GM12878 (cell line): ENCODE data around the gene SEPTIN5. TPM values are rescaled to one million over a fixed set of nuclear protein-coding genes. Genes with fewer than 3 reads are reported as not detected.

Experiments used
- ATAC-seq: fragments of 200-7000 bp; cut with Tn5 transposase; 3 replicates; pipeline ENCODE4 v1.9.1; 2020; ENCODE audit warnings: mild to moderate bottlenecking, moderate library complexity
- BruUV-seq: library from RNA; stranded (reverse); fragments of 400-500 nt; replicated peaks from 2 replicates; lab custom pipeline; 2021; lab: Mats Ljungman, UMichigan
- CTCF ChIA-PET: fragments of 300-600 bp; sonication (Branson Sonifier 250); formaldehyde crosslinking; extraction: SDS; loops from one replicate; lab custom pipeline; 2021; ENCODE audit warnings: inconsistent platforms; lab: Yijun Ruan, JAX
- POLR2A ChIA-PET: fragments of 350-600 bp; formaldehyde crosslinking; extraction: SDS; loops from one replicate; lab custom pipeline; 2021; ENCODE audit warnings: inconsistent platforms; lab: Charles Lee
- RAD21 ChIA-PET: fragments of 300-600 bp; sonication (Branson Sonifier 250); formaldehyde crosslinking; loops from one replicate; lab custom pipeline; 2023; ENCODE audit warnings: antibody characterized with exemption; ENCODE audit not compliant: unreplicated experiment; lab: Charles Lee
- SMC1A ChIA-PET: fragments of 300-600 bp; sonication (Branson Sonifier 250); formaldehyde crosslinking; loops from one replicate; lab custom pipeline; 2023; ENCODE audit not compliant: unreplicated experiment, uncharacterized antibody; lab: Charles Lee
- DNase-seq: peaks from one replicate; pipeline ENCODE4 v3.0.0-alpha.2; 2011; ENCODE audit warnings: low read depth, low spot score
- FAIRE-seq: peaks from 3 replicates; lab custom pipeline; 2011; peaks lifted over from hg19 to GRCh38; lab: Jason Lieb, UNC
- H2AFZ ChIP-seq: 2 replicates; pipeline ENCODE4 v1.6.0; 2011; ENCODE audit warnings: low read depth, low read length, control low read depth; ENCODE audit not compliant: control insufficient read depth
- H3K27ac ChIP-seq: 2 replicates; pipeline ENCODE4 v1.5.1; 2011; ENCODE audit warnings: control low read depth; ENCODE audit not compliant: control insufficient read depth, insufficient read depth
- H3K27me3 ChIP-seq, 2 experiments: replicated peaks in 1 of 2; 2 replicates each; pipeline versions ENCODE4 v1.6.0 to v1.6.1; 2011; ENCODE audit warnings: low read length in 1 of 2; ENCODE audit not compliant: control insufficient read depth in 2 of 2, insufficient read depth in 2 of 2
- H3K36me3 ChIP-seq, 2 experiments: 2 replicates each; pipeline ENCODE4 v1.5.1; 2011; ENCODE audit warnings: low read length in 1 of 2; ENCODE audit not compliant: control insufficient read depth in 2 of 2, insufficient read depth in 2 of 2
- H3K4me1 ChIP-seq: 2 replicates; pipeline ENCODE4 v1.6.1; 2011; ENCODE audit warnings: mild to moderate bottlenecking, low read length, moderate library complexity, mixed read lengths; ENCODE audit not compliant: control insufficient read depth, insufficient read depth
- H3K4me2 ChIP-seq: 2 replicates; pipeline ENCODE4 v1.6.0; 2011; ENCODE audit warnings: control low read depth; ENCODE audit not compliant: control insufficient read depth, insufficient read depth
- H3K4me3 ChIP-seq: fragments of 200-600 bp; sonication (generic); 2 replicates; pipeline ENCODE4 v1.5.1; 2016
- H3K79me2 ChIP-seq: 2 replicates; pipeline ENCODE4 v1.6.0; 2011; ENCODE audit warnings: low read length; ENCODE audit not compliant: control insufficient read depth, insufficient read depth
- H3K9ac ChIP-seq: 2 replicates; pipeline ENCODE4 v1.8.0; 2011; ENCODE audit warnings: low read length, control low read depth, mixed read lengths; ENCODE audit not compliant: control insufficient read depth, insufficient read depth
- H3K9me3 ChIP-seq: replicated peaks from 3 replicates; pipeline ENCODE4 v1.5.1; 2011; ENCODE audit warnings: mild to moderate bottlenecking, low read length; ENCODE audit not compliant: control insufficient read depth, insufficient read depth
- H4K20me1 ChIP-seq: 2 replicates; pipeline ENCODE4 v1.6.0; 2011; ENCODE audit not compliant: control insufficient read depth, insufficient read depth
- ATF7 ChIP-seq: fragments of 450-650 bp; IDR thresholded peaks from 2 replicates; pipeline ENCODE4 v1.6.1; 2016; ENCODE audit warnings: low read depth, mild to moderate bottlenecking
- CHD1 ChIP-seq: IDR thresholded peaks from 2 replicates; pipeline ENCODE4 v1.6.1; 2012; ENCODE audit warnings: low read depth, low read length, improper control_type of control experiment
- CHD4 ChIP-seq: fragments of 200-600 bp; sonication (generic); IDR thresholded peaks from 2 replicates; pipeline ENCODE4 v1.6.1; 2016; ENCODE audit warnings: mild to moderate bottlenecking
- FOXK2 ChIP-seq: fragments of 450-650 bp; IDR thresholded peaks from 2 replicates; pipeline ENCODE4 v1.6.1; 2017; ENCODE audit warnings: mild to moderate bottlenecking, moderate library complexity
- HDAC6 ChIP-seq: fragments of 200-600 bp; sonication (generic); IDR thresholded peaks from one replicate; pipeline ENCODE4 v1.8.0; 2017; ENCODE audit warnings: antibody characterized with exemption; ENCODE audit not compliant: unreplicated experiment
- IKZF2 ChIP-seq, 2 experiments: fragments of 450-650 bp; IDR thresholded peaks; 2 replicates each; pipeline ENCODE4 v1.6.1; 2017; ENCODE audit warnings: mild to moderate bottlenecking in 2 of 2, moderate library complexity in 2 of 2
- KAT2A ChIP-seq: conservative IDR thresholded peaks from 2 replicates; pipeline ENCODE4 v1.6.1; 2011; ENCODE audit warnings: low read depth, low read length; ENCODE audit not compliant: control insufficient read depth
- MEF2A ChIP-seq: IDR thresholded peaks from 2 replicates; pipeline ENCODE4 v1.6.1; 2011; ENCODE audit warnings: low read depth, mild to moderate bottlenecking, low read length, moderate library complexity; ENCODE audit not compliant: insufficient read depth
- POU2F2 ChIP-seq: IDR thresholded peaks from 3 replicates; pipeline ENCODE4 v1.6.1; 2011; ENCODE audit warnings: low read depth, mild to moderate bottlenecking, low read length, borderline replicate concordance
- RCOR1 ChIP-seq: conservative IDR thresholded peaks from 2 replicates; pipeline ENCODE4 v1.6.1; 2012; ENCODE audit warnings: low read depth, low read length, improper control_type of control experiment
- RUNX3 ChIP-seq: IDR thresholded peaks from 2 replicates; pipeline ENCODE4 v1.6.1; 2012; ENCODE audit warnings: low read length, inconsistent platforms
- WGBS: methylation state at CpG from one replicate; pipeline ENCODE4 v1.1.6; 2016; ENCODE audit warnings: low lambda C conversion rate; ENCODE audit not compliant: insufficient replicate concordance, insufficient coverage; ENCODE audit errors: missing lambda C conversion rate; 5-methylcytosine and 5-hydroxymethylcytosine counted together
- in situ Hi-C: fragments of 300-500 bp; cut with MboI; formaldehyde crosslinking; loops from 9 replicates; pipeline ENCODE4 v1.14.3; 2018; ENCODE audit warnings: mixed read lengths
- intact Hi-C: fragments of 100-400 bp; cut with micrococcal nuclease; formaldehyde crosslinking; loops from one replicate; pipeline ENCODE4 v1.14.2; 2022; ENCODE audit not compliant: unreplicated experiment
- polyA plus RNA-seq, 11 experiments: library from polyadenylated mRNA; depleted of rRNA in 4 of 11; unstranded in 6 of 11; stranded (reverse) in 5 of 11; fragments of >200 nt; fragmentation: Nextera tagmentation in 4 of 11; fragmentation: Illumina TruSeq in 1 of 11; extraction: Ambion mirVana in 4 of 11; extraction: Trizol in 1 of 11; gene quantifications; 1 replicate in 1 of 11; 2 replicates in 10 of 11; pipeline versions ENCODE4 v1.2.1 to v1.2.3, GENCODE V29; 2011 to 2016; ENCODE audit warnings: inconsistent platforms in 2 of 11, missing spikeins in 2 of 11, low read depth in 1 of 11
- total RNA-seq, 4 experiments: library from RNA; depleted of rRNA in 3 of 4; stranded (reverse); fragments of >200 nt in 3 of 4; fragmentation: Illumina TruSeq in 1 of 4; extraction: Trizol in 1 of 4; gene quantifications; 2 replicates each; pipeline versions ENCODE4 v1.2.1 to v1.2.3, GENCODE V29; 2013 to 2021
- TF ChIP-seq, protein P1 (sequence below): fragments of 450-650 bp; formaldehyde crosslinking; IDR thresholded peaks from 2 replicates; pipeline ENCODE4 v1.5.0; 2022; ENCODE audit warnings: mild to moderate bottlenecking, missing genetic modification characterization

SEPTIN5 gene
- total and polyA plus RNA-seq, 10 of the 15 experiments (the other 5 are each of a cell fraction or from before 2014, with no cell fraction given), result 0.13 to 1.1 (median 0.34) TPM; not detected in 5

DNA sequence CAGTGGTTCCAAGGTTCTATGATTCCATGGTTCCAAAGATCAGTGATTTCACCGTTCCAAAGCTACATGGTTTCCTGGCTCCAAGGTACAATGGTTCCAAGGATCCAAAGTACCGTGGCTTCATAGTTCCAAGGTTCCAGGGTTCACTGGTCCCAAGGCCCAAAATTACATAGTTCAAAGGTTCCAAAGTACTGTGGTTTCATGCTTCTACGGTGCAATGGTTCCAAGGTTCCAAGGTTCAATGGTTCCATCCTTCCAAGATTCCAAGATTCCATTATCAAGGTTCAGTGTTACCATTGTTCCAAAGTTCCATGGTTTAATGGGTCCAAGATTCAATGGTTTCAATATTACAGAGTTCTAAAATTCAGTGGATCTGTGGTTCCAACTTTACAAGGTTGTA is 43.0 kb upstream of the SEPTIN5 start:
- BruUV-seq, result no TSS peak
- Histone ChIP-seq H3K27me3 (no peaks in the 10 kb centered on the region; a peak in 2 of 4 replicates), H3K9me3 (no peaks in the 10 kb centered on the region), H2AFZ (no peak overlapping the region), H3K4me1 (no peaks in the 10 kb centered on the region), H3K9ac (no peak overlapping the region), H3K4me2 (no peak overlapping the region), H3K27ac (no peak overlapping the region), H4K20me1 (no peaks in the 10 kb centered on the region), H3K36me3 (no peaks in the 10 kb centered on the region), H3K79me2 (no peaks in the 10 kb centered on the region), H3K4me3 (no peak overlapping the region)
- no peak for ATAC-seq
- POLR2A ChIA-PET, result no interaction called here
- SMC1A ChIA-PET, result no interaction called here
- no peak for DNase-seq
- 22% methylated on average over 3 of the region's 3 CpGs for WGBS
- RAD21 ChIA-PET, result no interaction called here
- in situ Hi-C loops, result no loop called here
- no peak for FAIRE-seq
- TF ChIP-seq RCOR1 (no peak), CHD4 (no peak), FOXK2 (no peak), KAT2A (no peak), ATF7 (no peak), POU2F2 (no peak), IKZF2 (IDR thresholded peaks at IDR 0.05) (no peak), MEF2A (no peak), HDAC6 (no peak), RUNX3 (no peak), CHD1 (no peak)
- TF ChIP-seq, protein P1, sequence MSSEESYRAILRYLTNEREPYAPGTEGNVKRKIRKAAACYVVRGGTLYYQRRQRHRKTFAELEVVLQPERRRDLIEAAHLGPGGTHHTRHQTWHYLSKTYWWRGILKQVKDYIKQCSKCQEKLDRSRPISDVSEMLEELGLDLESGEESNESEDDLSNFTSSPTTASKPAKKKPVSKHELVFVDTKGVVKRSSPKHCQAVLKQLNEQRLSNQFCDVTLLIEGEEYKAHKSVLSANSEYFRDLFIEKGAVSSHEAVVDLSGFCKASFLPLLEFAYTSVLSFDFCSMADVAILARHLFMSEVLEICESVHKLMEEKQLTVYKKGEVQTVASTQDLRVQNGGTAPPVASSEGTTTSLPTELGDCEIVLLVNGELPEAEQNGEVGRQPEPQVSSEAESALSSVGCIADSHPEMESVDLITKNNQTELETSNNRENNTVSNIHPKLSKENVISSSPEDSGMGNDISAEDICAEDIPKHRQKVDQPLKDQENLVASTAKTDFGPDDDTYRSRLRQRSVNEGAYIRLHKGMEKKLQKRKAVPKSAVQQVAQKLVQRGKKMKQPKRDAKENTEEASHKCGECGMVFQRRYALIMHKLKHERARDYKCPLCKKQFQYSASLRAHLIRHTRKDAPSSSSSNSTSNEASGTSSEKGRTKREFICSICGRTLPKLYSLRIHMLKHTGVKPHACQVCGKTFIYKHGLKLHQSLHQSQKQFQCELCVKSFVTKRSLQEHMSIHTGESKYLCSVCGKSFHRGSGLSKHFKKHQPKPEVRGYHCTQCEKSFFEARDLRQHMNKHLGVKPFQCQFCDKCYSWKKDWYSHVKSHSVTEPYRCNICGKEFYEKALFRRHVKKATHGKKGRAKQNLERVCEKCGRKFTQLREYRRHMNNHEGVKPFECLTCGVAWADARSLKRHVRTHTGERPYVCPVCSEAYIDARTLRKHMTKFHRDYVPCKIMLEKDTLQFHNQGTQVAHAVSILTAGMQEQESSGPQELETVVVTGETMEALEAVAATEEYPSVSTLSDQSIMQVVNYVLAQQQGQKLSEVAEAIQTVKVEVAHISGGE (CRISPR knock-in tag), result no peak
- intact Hi-C loops, result no loop called here
- CTCF ChIA-PET, result no interaction called here
